HK-2 (cell line): ENCODE results near the gene PRKCA.

Experiments
- DNase-seq: peaks from one replicate; pipeline ENCODE4 v3.0.0-alpha.2; 2018; ENCODE audit not compliant: unreplicated experiment

The PRKCA gene

DNA sequence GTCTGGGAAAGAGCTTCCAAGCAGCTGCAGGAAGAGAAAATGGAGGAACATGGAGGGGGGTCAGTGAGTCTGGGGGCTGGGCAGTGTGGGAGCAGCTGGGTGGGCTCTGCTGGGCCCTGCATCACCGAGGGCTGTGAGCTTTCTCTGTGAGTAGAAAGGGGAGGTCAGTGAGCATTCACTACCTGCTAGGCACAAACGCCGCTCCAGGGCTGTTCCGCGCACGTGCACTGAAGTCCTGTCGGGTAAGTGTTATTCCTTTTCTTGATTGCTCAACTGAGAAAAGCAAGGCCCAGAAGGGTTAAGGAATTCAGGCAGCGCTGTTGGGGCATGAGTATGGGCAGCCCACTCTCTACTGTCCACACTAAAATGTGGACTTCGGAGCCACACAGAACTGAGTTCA lies 537.2 kb downstream of the PRKCA start:
- DNase-seq: no peak

DNA sequence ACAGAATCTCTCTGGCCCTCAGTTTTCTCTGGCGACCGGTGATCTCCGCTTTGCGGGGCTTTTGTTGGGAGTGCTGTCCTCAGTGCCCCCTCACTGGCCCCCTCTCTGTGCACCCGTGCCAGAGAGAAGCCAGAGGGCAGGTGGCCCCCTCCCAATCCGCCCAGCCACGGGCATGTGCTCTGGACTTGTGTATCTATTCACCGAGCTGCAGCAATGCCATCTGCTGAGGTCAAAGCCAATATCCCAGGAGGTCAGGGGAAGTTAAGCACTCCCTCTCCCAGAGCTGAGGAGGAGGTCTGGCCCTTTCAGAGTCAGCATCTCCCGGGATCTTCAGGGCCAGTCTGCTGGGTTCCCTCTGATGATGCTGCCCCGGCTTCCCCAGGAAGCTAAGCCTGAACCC lies 537.6 kb downstream of the PRKCA start:
- no peak for DNase-seq

DNA sequence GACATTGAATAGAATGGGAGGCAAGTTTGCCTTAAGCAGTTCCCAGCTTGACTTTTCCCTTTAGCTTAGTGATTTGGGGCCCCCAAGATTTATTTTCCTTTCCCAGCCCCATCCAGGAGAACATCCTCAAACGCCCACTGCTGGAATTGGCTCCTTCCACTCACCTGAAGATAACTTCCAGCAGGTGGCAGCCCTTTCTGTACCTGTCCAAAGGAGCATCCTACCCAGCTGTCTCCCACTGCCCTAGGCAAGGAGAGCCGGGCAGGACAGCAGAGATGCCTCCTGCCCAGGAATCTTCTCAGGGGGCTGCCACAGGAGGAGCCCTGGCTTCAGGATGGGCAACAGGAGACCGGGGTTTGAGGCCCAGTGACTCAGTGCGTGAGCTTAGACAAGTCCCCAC lies 538.9 kb downstream of the PRKCA start:
- no peak for DNase-seq

DNA sequence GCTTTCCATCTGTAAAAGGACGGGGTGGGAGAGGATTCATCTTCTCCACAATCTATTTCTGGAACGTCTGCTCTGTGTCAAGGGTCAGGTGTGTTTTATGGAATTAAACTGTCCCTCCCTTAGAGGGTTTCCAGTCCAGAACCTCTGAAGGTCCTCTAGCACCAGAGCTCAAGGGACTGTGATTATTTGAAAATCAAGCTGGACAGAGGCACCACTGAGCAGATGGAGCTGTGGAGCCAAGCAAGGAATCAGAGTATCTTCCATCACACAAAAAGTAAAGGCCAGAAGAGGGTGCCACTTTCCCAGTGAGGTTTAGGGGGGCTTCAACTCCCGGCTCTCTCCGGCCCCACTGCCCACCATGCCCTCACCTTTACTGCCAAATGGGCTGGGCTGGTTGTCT lies 539.3 kb downstream of the PRKCA start:
- DNase-seq: no peak

DNA sequence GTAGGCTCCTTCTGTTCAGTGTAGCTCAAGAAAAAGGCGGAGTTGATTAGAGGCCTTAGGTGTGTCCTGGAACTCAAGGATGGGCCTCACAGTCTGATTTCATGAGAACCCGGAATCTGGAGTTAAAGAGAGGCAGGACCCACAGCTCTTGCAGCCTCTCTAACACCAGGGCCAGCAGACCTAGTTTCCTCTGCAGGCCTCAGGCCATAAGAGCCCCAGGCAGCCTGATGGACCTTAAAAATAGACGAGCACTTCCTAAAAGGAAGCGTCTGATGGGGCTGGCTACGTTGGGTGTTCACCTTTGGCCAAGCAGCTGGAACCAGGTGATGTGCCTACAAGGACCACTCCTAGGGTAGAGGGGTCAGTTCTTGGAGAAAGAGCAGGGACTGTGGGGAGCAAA lies 540.1 kb downstream of the PRKCA start:
- no peak for DNase-seq

DNA sequence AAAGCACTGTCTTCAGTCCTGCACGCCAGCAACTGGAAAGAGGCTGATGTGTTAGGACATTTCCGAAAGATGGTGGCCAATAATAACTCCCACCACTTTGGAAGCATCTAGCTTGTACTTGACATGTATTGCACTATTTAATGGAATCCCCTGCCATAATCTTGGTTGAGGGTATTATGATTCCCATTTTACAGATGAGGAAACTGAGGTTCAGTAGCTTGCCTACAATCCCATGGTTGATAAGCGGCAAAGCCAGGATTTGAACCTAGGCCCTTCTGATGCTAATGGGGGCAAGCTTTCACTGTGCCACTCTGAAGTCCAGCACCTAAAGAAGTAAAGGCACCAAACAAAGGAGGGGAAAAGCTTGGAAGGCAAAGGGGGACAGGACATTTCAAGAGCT lies 540.5 kb downstream of the PRKCA start:
- no peak for DNase-seq

DNA sequence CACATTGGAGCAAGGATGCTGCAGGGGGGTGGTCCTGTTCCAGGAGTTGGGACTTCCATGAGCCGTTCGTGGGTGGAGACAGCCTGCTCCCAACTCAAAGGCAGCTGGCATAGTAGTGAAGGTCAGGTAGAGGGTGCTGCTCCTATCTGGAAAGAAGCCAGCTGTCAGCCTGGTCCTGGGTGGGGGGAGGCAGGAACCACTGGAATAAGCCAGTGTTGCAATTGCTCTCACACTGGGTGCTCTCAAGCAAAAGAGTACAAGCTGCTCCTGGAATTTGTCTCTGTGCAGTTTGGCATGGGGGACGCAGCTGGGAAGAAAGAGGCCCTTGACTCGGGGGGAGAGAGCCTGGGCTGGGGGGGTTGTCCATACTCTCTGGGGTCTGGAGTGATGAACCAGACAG lies 541.2 kb downstream of the PRKCA start:
- no peak for DNase-seq

DNA sequence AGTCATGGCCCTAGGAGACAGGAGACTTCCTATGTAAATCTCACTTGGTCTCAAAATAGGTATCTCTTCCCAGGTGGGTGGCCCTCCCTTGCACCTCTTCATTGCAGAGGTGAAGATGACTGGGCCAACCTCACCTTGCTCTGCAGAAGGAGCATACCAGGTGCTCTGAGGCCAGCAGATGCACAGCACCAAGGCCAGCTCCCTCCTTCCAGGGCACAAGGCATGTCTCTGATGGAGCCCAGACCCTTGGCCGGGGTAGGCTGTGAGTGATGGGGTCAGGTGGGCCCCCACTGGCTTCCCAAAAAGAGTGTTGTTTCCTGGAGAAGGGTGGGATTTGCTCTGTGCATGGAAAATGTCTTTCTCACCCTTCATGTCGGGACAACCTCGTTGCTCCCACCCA lies 545.3 kb downstream of the PRKCA start:
- DNase-seq: no peak

DNA sequence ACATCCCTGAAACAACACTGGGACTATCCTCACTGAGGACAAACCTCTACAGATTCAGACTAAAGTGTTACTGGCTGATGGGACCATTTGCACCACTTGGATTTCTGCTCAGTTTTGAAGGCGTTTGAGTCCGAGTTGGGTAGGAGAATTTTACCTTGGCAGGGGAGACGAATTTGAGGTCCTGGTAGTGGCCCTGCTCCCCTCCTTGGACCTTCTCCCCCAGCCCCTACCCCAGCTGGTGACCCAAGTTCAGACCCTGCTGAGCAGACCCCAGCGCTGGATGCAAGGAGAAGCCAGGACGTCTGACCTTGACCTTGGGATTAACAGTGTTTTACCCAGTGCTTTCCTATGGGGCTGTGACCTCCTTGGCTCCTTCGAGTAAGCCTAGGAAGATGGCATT lies 546.1 kb downstream of the PRKCA start:
- DNase-seq: no peak

DNA sequence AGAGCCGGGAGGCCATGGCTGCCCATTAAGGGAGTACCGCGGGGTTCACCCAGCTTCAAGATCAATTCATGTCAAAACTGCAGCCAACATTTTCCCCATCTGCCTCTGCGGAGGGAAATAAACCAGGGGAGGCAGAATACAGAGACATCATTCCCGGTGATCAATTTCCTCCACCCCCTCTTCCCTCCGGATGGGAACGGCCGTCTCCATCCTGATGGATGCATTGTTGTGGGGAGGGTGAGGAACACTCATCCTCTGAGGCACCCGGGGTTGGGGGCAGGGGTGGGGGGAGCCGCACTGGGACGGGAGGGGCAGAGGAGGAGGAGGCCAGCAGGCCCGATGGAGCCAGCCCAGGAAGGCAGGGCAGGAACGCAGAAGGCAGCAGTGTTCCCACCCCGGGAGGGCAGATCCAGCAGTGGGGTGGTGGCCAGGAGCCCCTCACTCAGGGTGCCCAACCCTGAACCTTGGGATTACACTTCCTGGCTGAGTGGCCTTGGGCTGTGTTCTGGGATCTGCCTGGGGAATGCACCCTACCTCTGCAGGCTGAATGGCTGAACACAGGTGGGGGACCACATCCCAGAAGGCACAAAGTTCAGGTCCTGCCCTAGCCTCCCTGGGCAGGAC lies 546.7 kb downstream of the PRKCA start:
- no peak for DNase-seq

DNA sequence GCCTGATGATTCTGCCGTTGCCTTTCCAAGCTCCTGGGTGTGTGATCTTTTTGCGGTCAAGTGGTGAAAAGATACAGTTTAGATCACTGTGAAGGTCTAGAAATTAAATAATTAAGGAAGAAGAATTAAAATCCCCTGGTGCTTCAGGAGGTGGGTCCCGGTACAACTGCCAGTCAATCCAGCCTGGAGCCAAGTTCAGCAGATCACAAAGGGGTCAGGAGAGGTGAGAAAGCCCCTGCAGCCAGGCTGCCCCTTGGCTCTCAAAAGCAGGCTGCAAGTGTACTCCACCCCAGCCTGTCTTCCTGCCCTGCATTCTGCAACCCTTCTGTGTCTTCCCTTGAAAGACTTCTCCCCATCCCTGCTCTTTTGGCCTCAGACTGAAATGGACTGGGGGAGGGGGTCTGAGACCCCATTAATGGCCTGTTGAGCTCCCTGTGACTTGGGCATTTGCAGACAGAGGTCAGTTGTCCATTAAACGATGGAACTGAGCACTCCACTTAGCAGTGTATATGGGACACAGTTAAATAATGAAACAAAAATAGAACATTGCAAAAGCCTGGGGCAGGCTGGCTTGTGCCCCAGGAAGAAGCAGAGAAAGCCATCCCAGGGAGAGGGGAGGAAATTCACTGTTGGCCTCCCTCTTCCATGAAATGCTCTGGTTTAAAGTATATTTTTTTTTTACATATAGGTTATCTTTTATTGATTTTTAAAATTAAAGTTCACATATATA lies 547.6 kb downstream of the PRKCA start:
- no peak for DNase-seq

DNA sequence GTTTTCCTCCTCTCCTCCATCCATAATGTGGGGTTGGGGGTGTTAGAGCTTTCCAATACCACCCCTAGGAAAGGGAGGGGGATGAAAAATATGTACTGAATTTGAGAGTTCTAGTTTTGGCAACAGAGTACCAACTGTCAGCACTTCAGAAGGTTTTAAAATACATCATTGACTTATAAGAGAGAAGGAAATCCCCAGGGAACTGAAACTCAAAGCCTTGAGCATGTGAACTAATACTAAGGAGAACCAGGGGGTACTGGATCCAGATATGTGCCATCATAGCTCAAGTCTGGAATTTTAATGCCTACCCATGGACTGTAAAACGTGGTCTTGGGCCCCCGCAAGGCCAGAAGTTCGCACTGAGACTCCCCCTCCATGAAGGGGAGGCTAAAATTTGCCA lies 548.3 kb downstream of the PRKCA start:
- no peak for DNase-seq

DNA sequence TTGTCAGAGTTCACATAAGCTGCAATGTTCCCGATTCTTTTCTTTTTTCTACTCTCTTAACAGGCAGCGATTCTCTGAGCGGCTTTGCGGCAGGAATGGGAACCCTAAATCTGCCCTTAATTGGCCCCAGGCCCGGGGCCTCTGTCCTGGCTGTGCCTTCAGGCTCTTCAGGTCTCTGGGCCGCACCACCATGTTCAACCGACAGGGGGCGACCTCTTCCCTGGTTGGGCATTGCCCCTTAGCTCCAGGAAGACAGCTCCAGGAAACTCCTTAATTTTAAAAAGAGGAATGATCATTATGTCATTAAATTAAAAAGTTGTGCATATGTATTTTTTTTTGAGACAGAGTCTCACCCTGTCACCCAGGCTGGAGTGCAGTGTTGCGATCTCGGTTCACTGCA lies 552.8 kb downstream of the PRKCA start:
- DNase-seq: no peak

DNA sequence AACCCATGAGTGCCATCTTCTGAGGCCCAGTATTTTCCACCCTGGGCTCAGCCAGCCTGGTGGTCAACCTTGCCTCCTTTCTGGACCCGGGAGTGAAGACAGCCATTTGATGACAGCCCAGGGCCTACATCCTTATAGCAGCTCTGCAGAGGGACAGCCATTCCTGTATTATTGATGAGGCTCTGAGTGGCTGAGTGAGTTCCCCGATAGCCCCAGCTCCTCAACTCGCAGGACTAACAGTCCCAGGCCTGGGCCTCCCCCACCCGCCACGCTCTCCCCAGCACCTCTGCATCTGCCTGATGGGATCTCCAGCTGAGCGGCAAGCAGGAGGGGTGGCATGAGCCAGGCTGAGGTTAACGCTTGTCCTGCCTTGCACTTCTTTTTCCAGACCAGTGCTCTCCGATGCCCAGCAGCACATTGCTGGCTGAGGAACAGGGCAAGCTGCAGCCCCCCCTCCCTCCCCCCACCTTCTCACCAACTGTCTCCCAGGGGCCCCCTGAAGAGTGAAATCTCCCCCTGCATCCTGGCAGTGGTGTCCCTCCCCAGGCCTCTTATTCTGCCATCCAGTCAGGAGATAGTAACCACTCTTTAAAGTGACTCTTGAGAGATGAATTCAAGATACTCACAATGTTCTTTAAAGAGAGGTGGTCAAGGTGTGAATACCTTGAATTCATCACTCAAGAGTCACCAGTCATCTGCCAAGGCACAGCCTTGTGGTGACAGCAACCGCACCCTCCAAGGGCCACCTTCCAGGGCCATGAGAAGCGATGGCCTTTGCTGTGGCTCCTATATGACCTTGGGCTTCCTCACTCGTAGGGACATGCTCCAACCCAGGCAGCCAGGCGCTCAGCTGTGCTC lies 556.0 kb downstream of the PRKCA start:
- no peak for DNase-seq

DNA sequence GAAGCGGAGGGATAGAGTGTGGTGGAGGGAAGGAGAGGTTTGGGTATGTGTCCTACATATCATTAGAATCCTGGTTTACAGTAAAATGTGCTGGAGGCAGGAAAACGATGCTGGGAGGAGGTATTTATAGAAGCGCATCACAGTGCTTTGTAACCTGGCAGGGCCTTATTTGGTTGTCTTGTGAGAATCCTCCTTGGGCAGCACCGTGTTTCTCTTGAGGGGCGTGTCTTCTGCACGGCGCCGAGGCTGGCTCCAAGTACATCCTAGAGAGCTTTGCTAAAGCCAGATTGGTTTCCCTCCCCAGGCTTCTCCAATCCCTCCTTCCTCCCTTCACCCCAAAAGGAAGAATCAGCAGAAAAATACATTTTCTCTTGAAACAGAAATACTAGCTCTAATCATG lies 556.9 kb downstream of the PRKCA start:
- DNase-seq: no peak

DNA sequence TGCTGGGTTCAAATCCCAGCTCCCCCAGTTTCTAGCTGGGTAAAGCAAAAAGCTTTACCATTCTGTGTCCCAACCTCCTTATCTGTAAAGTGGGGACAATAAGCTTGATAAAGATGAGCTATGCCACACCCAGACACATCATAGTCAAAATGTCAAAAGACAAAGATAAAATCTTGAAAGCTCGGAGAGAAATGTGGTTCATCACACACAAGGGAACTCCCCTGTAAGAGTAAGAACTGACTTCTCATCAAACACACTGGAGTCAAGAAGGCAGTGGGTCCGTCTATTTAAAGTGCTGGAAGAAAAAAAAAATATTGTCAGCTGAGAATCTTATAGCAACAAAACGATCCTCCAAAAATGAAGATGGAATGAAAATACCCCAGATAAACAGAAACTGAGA lies 557.8 kb downstream of the PRKCA start:
- no peak for DNase-seq
